IPS DF 19.7 (cell line): ENCODE results near the gene DOCK1.

Experiments used
- DNase-seq: peaks from one replicate; pipeline ENCODE4 v3.0.0-alpha.2; 2013; ENCODE audit warnings: low read depth, low spot score

Gene DOCK1

GRCh38 chr10:127215866-127216265, 310.6 kb downstream of the DOCK1 start:
- no peak for DNase-seq

GRCh38 chr10:127216274-127216673, 311.0 kb downstream of the DOCK1 start:
- DNase-seq = no peak

GRCh38 chr10:127216786-127217185, 311.6 kb downstream of the DOCK1 start:
- no peak for DNase-seq

- no peak for DNase-seq
These were observed 313.4 kb downstream of the DOCK1 start for GRCh38 chr10:127218658-127219057.

GRCh38 chr10:127221281-127221680, 316.1 kb downstream of the DOCK1 start:
- no peak for DNase-seq

GRCh38 chr10:127227027-127227426, 321.8 kb downstream of the DOCK1 start:
- DNase-seq = no peak

GRCh38 chr10:127227663-127228062, 322.4 kb downstream of the DOCK1 start:
- no peak for DNase-seq

GRCh38 chr10:127228195-127228787, 323.1 kb downstream of the DOCK1 start:
- DNase-seq = no peak

- no peak for DNase-seq
These were observed 329.1 kb downstream of the DOCK1 start for GRCh38 chr10:127234306-127234800.

GRCh38 chr10:127236266-127236665, 331.0 kb downstream of the DOCK1 start:
- DNase-seq = no peak

- DNase-seq = no peak
These were observed 337.7 kb downstream of the DOCK1 start for GRCh38 chr10:127242914-127243313.

GRCh38 chr10:127243490-127244272, 338.5 kb downstream of the DOCK1 start:
- DNase-seq = no peak

GRCh38 chr10:127245456-127245855, 340.2 kb downstream of the DOCK1 start:
- no peak for DNase-seq

GRCh38 chr10:127250031-127250430, 344.8 kb downstream of the DOCK1 start:
- DNase-seq = no peak

GRCh38 chr10:127252818-127253217, 347.6 kb downstream of the DOCK1 start:
- DNase-seq = no peak

- no peak for DNase-seq
These were observed 349.0 kb downstream of the DOCK1 start for GRCh38 chr10:127254276-127254675.

- no peak for DNase-seq
These were observed 352.2 kb downstream of the DOCK1 start for GRCh38 chr10:127257395-127257794.

GRCh38 chr10:127259347-127259746, 354.1 kb downstream of the DOCK1 start:
- DNase-seq = no peak

GRCh38 chr10:127262606-127263005, 357.4 kb downstream of the DOCK1 start:
- no peak for DNase-seq

GRCh38 chr10:127265288-127265687, 360.1 kb downstream of the DOCK1 start:
- no peak for DNase-seq

GRCh38 chr10:127266431-127266830, 361.2 kb downstream of the DOCK1 start:
- no peak for DNase-seq

- DNase-seq = no peak
These were observed 362.2 kb downstream of the DOCK1 start for GRCh38 chr10:127267442-127267841.

GRCh38 chr10:127272076-127272475, 366.8 kb downstream of the DOCK1 start:
- no peak for DNase-seq
